Left ventricle myocardium inferior (tissue), 1 donor: ENCODE data around the gene ZSCAN2. TPM values are rescaled to one million over a fixed set of nuclear protein-coding genes. Genes with fewer than 3 reads are reported as not detected.

Experiments
- DNase-seq: peaks from one replicate; pipeline ENCODE4 v3.0.0-alpha.2; 2020
- H3K27ac ChIP-seq: fragments of 200-600 bp; replicated peaks from 2 replicates; pipeline ENCODE4 v1.8.0; 2021
- H3K27me3 ChIP-seq: fragments of 200-600 bp; 2 replicates; pipeline ENCODE4 v1.8.0; 2021; ENCODE audit warnings: low read depth
- H3K36me3 ChIP-seq: fragments of 200-600 bp; 2 replicates; pipeline ENCODE4 v1.8.0; 2021
- H3K4me1 ChIP-seq: fragments of 200-600 bp; 2 replicates; pipeline ENCODE4 v1.8.0; 2021
- H3K4me3 ChIP-seq: fragments of 200-600 bp; 2 replicates; pipeline ENCODE4 v1.8.0; 2021; ENCODE audit warnings: mild to moderate bottlenecking, moderate library complexity
- H3K9me3 ChIP-seq: fragments of 200-600 bp; replicated peaks from 2 replicates; pipeline ENCODE4 v1.8.0; 2021
- CTCF ChIP-seq: fragments of 200-600 bp; IDR thresholded peaks from 2 replicates; pipeline ENCODE4 v1.8.0; 2021; ENCODE audit warnings: antibody characterized with exemption, mild to moderate bottlenecking, borderline replicate concordance
- intact Hi-C: fragments of 100-400 bp; cut with micrococcal nuclease; formaldehyde crosslinking; loops from one replicate; pipeline ENCODE4 v1.11.0; 2022
- total RNA-seq: library from RNA; stranded (reverse); fragmentation: NEBNext Ultra II Directional; extraction: Animal tissue kit (Norgen Biotek cat#: 25700); gene quantifications from one replicate; pipeline ENCODE4 v1.2.1, GENCODE V29; 2021
- donor health status: DM: no; HTN: yes; CAD: no; lungs with severe emphysema.

ZSCAN2 gene
- total RNA-seq, 1 donor from 2014 or later = 7.4 TPM

GRCh38 chr15:84669726-84670125 lies 68.9 kb downstream of the ZSCAN2 start:
- Histone ChIP-seq H3K9me3 (no peaks in the 10 kb centered on the region), H3K27ac (no peak overlapping the region), H3K4me1 (no peaks in the 10 kb centered on the region), H3K27me3 (no peaks in the 10 kb centered on the region), H3K4me3 (no peak overlapping the region), H3K36me3 (peaks cover 52% of the 10 kb centered on the region)
- intact Hi-C loops = no loop called here
- DNase-seq = no peak
- TF ChIP-seq CTCF = no peak

GRCh38 chr15:84671211-84671610 lies 70.4 kb downstream of the ZSCAN2 start:
- TF ChIP-seq CTCF = no peak
- intact Hi-C loops = no loop called here
- Histone ChIP-seq H3K27me3 (no peaks in the 10 kb centered on the region), H3K9me3 (no peaks in the 10 kb centered on the region), H3K36me3 (peaks cover 50% of the 10 kb centered on the region), H3K4me3 (no peak overlapping the region), H3K27ac (no peak overlapping the region), H3K4me1 (peaks cover 7% of the 10 kb centered on the region)
- DNase-seq = no peak

Other genes starting within 250 kb of the ZSCAN2 start
- 14.7 TPM for gene WDR73, start 53.3 kb downstream of the ZSCAN2 start, total RNA-seq
- 2.0 TPM for gene NMB, start 57.2 kb downstream of the ZSCAN2 start, total RNA-seq
- 80.0 TPM for gene SEC11A, start 115.1 kb downstream of the ZSCAN2 start, total RNA-seq
- 19.0 TPM for gene ZNF592, start 147.6 kb downstream of the ZSCAN2 start, total RNA-seq
- gene ALPK3, start 216.3 kb downstream of the ZSCAN2 start, total RNA-seq = 181 TPM